T-helper 22 cell (primary cell): ENCODE data around the gene OR5C1.
"Not testable (repeated sequence)": the region's sequence is repeated elsewhere in the genome, so short reads cannot be mapped to it uniquely, and the experiment has no call there.

ENCODE experiments used
- DNase-seq: peaks from one replicate; pipeline ENCODE4 v3.0.0-alpha.2; 2020; ENCODE audit warnings: low read depth

The OR5C1 gene

DNA sequence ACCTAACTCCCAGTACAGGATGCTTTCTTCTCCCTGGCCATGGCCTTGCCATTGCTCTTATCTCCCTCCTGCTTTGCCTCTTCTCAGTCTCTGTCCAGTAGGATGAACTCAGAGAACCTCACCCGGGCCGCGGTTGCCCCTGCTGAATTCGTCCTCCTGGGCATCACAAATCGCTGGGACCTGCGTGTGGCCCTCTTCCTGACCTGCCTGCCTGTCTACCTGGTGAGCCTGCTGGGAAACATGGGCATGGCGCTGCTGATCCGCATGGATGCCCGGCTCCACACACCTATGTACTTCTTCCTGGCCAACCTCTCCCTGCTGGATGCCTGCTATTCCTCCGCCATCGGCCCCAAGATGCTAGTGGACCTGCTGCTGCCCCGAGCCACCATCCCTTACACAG lies at the start of gene OR5C1:
Gene OR5C1, plus strand, starts transcription at position 103 of the 400 bp plus-strand sequence. Its CDS starts 0 bp downstream, at position 103.
- DNase-seq: no peak

DNA sequence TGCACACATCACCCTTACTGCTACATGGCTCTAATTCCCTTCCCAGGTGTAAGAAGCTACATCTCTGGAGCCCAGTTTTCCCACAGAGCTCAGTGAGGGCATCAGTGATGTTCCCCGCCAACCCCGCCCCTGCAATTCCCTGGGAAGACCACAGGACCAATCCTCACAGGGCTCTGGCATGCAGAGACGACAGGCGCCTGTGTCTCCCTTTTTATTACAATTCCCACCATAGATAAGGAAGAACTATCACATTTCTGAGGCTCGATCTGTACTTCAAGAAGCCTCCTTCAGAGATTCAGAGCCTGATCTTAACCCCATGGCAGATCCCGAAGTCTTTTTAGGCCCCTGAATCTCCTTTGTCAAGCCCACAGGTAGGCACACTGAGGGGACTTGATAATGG lies 46.7 kb upstream of the OR5C1 start, which contains the start of gene OR1L6:
Gene OR1L6, plus strand, starts transcription at position 301 of the 400 bp plus-strand sequence. CDS start 7,545 bp downstream, outside the sequence.
- DNase-seq: no peak

DNA sequence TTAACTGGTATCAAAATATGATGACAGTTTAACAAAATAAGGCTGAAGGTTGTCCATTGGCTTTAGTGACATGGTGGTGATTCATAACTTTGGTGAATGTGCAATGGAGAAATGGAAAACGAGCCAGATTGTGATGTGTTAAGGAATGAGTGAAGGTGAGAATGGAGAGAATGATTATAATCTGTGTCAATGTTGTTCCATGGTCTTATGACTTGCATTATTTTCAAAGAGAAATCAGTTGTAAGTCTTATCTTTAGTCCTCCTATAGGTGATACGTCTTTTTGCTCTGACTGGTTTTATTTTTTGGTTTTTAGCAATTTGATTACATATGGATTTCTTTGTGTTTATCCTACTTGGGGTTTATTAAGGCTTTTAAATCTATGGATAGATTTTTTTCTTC lies 33.9 kb upstream of the OR5C1 start:
- no peak for DNase-seq

DNA sequence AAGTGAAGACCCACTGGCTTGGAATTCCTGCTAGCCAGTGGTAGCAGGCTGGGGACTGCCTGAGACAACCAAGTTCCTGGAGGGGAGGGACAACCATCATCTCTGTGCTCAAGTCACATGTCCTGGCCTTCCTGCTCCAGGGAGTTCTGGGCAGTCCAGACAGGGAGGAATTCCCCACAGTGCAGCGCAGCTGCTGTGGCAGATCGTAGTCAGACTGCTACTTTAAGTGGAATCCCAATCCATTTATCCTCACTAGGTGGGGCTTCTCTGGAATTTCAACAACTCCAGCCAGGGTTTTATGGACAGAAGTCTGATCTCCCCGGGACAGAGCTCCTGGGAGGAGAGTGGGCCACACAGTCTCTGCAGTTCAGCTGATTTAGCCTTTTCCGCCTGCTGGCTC lies 20.9 kb upstream of the OR5C1 start:
- DNase-seq: no peak

DNA sequence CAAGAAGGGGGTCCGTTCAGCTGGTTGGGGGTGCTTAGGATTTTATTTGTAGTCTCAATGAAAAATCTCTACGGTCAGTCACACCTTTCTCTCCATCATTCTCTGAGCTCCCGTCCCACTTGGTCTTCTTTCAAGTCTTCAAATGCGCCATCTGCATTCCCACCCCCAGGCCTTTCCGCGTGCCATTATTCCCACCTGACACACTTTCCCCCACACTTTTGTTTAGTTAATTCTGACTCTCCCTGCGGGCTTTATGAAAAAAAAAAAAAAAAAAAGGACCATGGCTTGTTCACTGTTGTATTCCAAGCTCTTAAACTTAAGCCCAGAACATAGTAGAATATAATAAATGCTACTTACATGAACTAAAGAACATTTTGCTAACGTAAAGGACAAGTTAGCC lies 11.7 kb upstream of the OR5C1 start:
- no peak for DNase-seq

DNA sequence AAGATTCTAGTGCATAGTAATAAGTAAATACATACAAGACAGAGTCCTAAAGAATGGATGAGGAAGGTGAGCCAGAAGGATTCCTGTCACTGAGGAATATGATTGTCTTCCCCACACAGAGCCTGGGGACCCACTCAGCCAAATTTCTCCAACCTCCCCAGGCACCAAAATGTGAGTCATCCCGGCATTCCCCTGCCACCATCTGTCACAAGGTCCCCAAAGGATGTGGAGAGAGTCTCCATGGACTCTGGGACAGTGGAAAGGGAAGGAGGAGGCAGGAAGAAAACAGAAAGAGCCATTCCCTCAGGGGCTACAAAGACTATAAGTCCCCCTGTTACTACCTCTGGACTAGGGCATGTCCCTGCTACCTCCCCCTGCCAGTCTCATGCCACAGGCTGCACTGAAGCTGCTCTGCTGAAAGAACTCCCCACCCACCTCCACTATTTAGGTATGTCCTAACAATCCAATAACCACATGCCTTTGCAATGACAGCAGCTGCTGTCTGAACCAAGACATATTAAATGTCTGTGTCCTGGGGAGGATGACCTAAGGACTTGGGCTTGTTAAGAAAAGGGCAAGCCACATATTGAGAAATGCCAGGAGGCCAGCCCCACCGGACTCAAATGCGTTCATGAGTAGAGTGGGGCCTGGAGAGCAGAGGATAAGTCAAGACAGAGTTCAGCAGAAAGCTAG lies 10.7 kb upstream of the OR5C1 start:
- DNase-seq: no peak

DNA sequence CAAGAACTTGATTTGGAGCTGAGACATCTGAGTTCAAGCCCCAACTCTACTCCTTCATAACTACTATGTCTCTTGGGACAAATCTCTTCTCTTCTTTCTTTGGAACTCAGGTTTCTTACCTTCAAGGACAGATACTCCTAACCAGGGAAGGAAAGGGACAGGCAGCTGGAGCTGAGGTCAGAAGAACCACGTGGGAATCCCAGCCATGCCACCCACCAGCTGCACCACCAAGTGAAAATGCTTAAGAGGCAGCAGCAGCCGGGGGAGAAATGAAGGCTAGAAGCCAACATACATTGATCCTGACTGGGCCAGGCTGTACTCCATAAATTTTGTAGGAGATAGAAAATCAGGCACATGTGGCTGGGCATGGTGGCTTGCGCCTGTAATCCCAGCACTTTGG lies 9.6 kb upstream of the OR5C1 start:
- DNase-seq: no peak

DNA sequence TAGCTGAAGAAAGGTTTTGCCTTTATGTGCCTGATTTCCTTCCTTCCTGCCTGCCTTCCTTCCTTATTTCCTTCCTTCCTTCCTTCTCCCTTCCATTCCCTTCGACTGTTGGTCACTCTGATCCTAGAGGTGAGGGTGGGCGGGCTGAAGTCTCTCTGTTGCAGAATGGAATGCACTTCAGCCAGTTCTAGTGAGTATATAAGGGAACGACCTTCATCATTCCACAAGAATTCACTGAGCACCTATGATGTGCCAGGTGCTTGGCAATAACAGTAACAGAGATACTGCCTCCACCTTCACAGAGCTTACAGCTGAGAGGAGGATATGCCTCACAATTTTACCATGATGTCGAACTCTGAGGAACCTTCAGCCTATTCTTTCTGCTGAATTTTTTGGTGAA lies 8.7 kb upstream of the OR5C1 start:
- DNase-seq: no peak

DNA sequence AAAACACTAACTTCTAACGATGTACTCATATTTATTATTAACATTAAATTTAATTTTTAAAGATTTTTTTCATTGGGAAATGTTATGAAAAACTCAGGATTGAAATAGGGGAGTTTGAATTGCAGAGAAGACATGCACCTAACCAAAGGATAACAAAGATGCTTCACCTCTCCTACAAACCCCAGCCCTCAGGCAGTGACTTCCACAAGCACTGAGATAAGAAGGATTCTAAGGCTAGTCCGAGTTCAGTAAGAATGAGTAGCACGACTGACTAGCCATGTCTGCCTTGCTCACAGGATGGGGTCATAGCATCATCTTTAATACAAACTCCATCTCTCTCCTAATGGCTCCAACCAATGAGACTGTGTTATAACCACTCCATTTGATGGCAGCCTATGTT lies 7.1 kb upstream of the OR5C1 start:
- no peak for DNase-seq

DNA sequence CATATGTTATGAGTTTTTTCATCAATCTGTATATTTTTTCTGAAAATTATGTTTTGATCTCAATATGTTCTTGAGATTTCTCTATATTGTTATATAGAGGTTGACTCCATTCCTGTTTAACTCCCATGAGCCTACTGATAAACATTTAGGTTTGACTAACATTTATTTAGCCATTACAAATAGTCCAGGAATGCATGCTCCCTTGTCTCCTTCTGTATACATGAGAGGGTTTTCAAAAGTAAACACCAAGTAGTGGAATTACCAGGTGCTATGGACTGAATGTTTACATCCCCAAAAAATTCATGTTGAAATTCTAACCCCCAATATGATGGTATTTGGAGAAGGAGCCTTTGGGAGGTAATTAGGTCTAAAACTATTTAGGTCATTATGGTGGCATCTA lies 3.5 kb upstream of the OR5C1 start:
- DNase-seq: no peak

DNA sequence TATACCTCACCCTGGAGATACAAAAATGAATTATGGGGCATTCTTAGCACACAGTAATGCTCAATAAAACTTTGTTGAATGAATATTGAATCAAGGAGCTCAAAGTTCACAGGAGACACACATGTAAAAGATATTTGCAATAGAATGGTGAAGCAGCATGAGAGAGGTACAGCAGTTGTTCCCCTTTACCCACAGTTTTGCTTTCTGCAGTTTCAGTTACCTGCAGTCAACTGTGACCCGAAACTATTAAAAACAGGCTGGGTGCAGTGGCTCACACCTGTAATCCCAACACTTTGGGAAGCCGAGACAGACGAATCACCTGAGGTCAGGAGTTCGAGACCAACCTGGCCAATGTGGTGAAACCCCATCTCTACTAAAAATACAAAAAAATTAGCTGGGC lies 2.4 kb upstream of the OR5C1 start:
- DNase-seq: no peak

DNA sequence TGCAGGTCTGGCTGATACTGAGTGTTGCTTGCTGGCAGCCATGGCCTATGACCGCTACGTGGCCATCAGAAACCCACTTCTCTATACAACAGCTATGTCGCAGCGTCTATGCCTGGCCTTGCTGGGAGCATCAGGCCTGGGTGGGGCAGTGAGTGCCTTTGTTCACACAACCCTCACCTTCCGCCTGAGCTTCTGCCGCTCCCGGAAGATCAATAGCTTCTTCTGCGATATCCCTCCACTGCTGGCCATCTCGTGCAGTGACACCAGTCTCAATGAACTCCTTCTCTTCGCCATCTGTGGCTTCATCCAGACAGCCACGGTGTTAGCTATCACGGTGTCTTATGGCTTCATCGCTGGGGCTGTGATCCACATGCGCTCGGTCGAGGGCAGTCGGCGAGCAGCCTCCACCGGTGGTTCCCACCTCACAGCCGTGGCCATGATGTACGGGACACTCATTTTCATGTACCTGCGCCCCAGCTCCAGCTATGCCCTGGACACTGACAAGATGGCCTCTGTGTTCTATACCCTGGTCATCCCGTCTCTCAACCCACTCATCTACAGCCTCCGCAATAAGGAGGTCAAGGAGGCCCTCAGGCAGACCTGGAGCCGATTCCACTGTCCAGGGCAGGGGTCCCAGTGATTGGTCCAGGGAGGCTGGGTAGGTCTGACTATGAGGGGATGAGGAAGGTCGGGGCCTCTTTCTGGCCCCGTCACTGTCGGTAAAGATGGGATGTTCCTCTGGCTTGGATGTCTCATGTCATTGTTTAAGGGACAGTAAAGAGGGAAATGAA lies 718 bp downstream of the OR5C1 start:
- no peak for DNase-seq

DNA sequence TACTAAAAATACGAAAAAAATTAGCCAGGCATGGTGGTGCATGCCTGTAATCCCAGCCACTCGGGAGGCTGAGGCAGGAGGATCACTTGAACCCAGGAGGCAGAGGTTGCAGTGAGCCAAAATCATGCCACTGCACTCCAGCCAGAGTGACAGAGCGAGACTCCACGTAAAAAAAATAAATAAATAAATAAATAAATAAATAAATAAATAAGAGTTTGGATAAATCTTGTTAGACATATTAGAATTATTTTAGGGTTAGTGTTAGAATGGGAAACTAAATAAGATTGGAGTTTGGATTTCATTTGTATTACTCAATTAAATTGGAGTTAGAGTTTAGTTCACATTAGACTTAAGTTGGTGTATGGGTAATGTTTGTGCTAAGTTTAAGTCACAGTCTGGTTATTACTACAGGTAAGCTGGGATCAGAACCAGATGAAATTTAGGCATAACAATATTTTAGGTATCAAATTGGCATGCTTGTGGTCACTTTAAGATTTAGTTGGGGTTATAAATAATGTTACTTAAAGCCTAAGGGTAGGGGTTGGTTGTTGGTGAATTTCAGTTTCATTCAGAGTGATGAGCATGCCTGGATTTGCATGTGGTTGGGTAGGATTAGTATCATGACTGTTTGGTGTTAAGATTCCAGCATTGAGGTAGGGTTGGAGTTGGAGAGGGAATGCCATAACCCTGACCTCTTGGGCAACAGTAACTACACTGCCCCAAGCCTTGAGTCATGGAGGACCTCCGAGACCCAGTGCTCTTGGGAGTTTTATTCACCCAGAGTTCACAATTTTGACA lies 3.3 kb downstream of the OR5C1 start:
- DNase-seq: no peak

DNA sequence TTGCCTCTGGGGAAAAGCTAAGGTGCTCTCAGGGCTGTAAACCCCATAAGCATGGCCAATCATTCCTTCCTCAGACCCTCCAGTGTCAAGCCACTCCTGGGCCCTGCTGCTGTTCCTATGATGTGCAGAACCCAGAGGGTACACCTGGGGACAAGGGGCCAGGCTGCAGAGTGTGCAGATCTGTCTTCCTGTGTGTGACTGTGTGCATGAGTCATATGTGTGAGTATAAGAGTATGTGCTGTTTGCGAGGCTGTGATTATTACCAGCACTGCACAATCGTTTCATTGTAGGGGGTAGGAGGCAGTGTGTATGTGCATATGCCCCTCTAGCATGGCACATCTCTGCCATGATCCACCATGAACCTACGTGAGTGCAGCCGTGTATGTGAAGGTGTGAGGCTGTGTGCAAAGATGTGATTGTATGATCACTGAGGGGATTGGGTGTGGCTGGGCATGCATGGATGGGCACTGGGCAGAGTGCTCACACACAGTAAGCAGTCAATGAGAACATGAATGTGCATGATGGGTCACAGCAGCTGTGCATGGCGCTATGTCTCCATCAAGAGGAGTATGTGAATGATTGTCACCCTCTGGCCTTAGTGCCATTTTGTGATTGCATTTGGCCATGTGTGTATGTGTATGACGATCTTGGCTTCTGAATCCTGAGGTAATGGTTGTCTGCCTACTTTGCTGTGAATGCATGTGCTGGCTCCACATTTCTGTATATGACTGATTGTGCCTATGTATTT lies 8.8 kb downstream of the OR5C1 start:
- no peak for DNase-seq

DNA sequence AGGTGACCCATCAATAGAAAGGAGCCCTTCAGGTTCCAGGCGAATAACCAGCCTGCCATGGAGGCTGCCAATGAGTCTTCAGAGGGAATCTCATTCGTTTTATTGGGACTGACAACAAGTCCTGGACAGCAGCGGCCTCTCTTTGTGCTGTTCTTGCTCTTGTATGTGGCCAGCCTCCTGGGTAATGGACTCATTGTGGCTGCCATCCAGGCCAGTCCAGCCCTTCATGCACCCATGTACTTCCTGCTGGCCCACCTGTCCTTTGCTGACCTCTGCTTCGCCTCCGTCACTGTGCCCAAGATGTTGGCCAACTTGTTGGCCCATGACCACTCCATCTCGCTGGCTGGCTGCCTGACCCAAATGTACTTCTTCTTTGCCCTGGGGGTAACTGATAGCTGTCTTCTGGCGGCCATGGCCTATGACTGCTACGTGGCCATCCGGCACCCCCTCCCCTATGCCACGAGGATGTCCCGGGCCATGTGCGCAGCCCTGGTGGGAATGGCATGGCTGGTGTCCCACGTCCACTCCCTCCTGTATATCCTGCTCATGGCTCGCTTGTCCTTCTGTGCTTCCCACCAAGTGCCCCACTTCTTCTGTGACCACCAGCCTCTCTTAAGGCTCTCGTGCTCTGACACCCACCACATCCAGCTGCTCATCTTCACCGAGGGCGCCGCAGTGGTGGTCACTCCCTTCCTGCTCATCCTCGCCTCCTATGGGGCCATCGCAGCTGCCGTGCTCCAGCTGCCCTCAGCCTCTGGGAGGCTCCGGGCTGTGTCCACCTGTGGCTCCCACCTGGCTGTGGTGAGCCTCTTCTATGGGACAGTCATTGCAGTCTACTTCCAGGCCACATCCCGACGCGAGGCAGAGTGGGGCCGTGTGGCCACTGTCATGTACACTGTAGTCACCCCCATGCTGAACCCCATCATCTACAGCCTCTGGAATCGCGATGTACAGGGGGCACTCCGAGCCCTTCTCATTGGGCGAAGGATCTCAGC lies 11.6 kb downstream of the OR5C1 start, which contains the start of gene OR1K1:
Gene OR1K1, plus strand, starts transcription at position 58 of the 995 bp plus-strand sequence. Its CDS starts 0 bp downstream, at position 58.
- no peak for DNase-seq

DNA sequence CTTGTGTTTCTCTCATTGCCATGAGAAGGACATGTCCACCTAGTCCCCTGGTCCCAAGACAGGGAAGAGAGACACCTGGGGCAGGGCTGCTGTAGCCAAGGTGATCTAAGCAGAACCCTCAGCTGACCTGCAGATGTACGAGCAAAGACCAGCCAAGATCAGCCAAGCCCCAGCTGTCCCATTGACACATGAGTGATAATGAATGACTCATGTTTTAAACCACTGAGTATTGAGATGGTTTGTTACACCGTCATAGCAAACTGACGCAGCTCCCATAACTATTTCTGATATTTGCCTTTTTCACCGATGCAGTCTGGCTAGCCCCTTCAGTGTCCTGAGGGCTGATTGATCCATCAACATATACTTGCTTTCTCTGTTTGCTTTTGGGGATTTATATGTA lies 17.9 kb downstream of the OR5C1 start:
- DNase-seq: no peak

DNA sequence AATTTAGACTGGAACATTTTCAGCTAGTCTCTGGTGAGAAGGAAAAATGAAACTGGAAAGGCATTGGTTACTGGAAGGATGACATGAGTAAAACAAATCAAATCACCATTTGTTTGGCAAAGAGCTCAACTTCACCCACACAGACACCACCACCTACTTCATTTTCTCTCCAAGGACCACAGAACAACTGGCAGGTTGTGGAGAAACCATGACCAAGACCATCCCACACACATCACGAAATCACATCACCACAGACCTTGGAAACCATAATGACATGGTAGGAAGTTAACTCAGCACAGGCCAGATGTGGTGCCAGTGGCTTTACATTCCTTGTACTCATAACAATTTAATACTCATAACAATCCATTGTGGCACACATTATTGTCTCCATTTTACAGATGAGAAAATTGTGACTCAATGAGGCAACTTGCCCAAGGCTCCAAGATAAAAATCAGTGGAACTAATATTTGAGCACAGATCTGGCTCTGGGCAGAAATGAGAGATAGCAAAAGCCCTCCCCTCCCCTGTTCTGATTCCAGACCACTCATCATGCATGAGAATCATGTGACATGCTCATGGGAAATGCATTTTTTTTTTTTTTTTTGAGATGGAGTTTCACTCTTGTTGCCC lies 18.7 kb downstream of the OR5C1 start:
- no peak for DNase-seq

DNA sequence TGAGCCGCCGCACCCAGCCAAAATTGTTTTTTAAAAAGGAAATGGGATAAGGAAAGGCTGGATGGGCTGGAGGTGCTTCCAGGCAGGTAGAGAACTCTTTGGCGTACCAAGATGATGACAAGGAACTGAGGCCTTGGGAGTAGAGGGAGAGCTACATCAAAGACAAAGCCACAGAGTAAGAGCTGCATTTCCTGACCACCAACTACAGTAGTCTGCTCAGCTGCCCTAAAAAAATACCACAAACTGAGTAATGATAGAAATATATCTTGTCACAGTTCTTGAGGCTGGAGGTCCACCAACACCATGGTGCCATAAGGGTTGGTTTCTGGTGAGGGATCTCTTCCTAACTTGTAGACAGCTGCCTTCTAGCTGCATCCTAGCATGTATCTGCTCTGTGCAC lies 19.4 kb downstream of the OR5C1 start:
- no peak for DNase-seq

DNA sequence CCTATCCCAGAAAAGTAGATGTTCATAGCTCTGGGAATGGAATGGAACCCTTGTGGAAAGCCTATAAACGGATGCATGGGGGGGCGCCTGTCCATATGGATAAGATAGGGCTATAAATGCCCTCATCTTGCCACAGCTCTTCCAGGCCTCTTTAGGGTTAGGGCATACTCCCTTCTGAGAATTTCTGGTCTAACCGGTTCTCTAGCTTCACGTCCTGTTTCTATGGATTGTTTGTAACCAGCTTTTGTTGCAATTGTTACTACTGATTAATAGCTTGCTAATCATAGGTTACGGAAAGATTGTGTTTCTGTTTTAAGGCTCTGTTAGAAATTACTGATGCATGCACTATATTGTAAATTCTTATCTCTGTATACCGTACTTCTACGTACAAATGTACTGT lies 20.5 kb downstream of the OR5C1 start:
- DNase-seq: not testable (repeated sequence)

DNA sequence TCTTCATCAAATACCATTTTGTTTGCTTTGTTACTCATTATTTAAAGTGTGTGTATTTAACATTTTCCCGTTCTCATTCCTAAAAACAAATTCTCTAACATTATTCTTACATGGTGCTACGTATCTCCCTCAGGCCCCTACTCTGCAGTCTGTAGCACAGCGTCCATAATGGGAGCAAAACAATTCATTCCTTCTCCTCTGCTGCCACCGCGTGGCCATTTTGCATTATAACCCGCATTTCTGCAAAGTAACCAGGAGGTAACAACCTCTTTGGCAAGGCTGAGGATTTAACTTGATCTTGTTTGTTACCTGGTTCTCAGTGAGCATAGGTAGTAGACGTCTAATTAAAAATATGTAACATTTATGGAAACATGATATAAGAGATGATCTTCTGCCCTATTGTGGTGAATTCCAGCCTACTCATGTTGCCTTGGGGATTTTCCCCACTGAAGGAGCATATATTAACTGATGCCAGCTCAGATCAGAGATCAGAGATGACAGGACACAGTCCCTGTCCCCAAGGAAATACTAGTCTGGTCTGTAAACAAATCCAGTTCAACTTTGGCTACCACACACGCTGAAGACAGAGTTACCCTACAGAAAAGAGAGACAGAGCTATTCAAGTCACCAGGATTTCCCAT lies 21.7 kb downstream of the OR5C1 start:
- peak; percentile 38 for DNase-seq
